ENCODE results near the gene CLN5. TPM values are rescaled to one million over a fixed set of nuclear protein-coding genes. Genes with fewer than 3 reads are reported as not detected.

The CLN5 gene
- total and polyA plus RNA-seq, 2 of the 4 experiments (the other 2 are of a cell fraction), result 11.3 to 15.1 TPM

DNA sequence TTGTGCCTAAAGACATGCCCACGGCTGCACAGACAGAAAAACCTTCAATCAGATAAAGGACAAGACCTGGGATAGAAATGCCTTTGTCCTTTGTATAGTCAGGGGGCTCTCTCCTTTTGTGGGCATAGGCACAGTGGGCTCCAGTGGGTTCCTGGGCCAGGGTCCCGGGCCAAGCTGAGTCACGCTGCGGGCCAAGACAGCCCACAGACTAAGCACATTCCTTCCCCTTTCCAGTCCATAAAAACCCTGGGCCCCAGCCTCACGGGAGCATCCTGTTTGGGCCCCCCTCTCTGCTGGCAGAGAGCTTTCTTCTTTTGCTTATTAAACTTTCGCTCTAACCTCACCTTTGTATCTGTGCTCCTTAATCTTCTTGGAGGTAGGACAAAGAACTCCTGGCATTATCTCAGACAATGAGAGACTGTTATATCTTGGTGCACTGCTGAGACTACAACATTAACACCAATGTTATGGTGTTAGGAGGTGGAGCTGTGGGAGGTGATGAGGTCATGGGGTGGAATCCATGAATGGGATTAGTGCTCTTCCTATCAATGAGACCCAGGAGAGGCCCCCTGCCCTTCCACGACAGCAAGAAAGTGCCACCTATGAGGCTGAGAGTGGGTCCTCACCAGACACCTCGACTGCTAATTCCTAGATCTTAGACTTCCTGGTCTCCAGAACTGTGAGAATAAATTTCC is 55.9 kb downstream of the CLN5 start:
- no peak overlapping the region for H3K4ac ChIP-seq (ENCODE audit: low read depth, low read length)
- no CpG with 5 or more reads among the region's 8 CpGs for WGBS, 2 experiments (ENCODE audit: extremely low coverage in 2 of 2, insufficient read length in 1 of 2)
- H3K23ac ChIP-seq (ENCODE audit: low read depth, low read length), result no peak overlapping the region
- TF ChIP-seq RCOR1 (IDR thresholded peaks at IDR 0.05; ENCODE audit: insufficient replicate concordance, low read length), result no peak
- no peak for TF ChIP-seq RFX5 (IDR thresholded peaks at IDR 0.05; ENCODE audit: low read depth, low read length)
- TF ChIP-seq FOS (IDR thresholded peaks at IDR 0.05; ENCODE audit: low read depth, low read length), result no peak
- TF ChIP-seq MXI1 (IDR thresholded peaks at IDR 0.05; ENCODE audit: borderline replicate concordance, low read depth, low read length), result no peak
- no peak for TF ChIP-seq RAD21 (IDR thresholded peaks at IDR 0.05; ENCODE audit: low read length)
- no peaks in the 10 kb centered on the region for H3K27me3 ChIP-seq (ENCODE audit: control insufficient read depth, insufficient read depth, low read length)
- H4K5ac ChIP-seq (ENCODE audit: low read depth, low read length), result no peak overlapping the region
- H2AK5ac ChIP-seq (ENCODE audit: low read depth, low read length), result no peak overlapping the region
- dilution Hi-C loops (cut with HindIII; ENCODE audit: low sequenced_read_pairs, unreplicated experiment), result no loop called here
- H3K4me3 ChIP-seq (ENCODE audit: insufficient read depth, low read depth, low read length), result no peak overlapping the region
- no peak overlapping the region for H3K56ac ChIP-seq (ENCODE audit: extremely low read depth, insufficient read depth, low read length)
- CTCF ChIA-PET, result no interaction called here
- H3K9ac ChIP-seq (ENCODE audit: low read depth, low read length), result no peak overlapping the region
- ATAC-seq (ENCODE audit: low read depth) (no peak), DNase-seq (no peak)
- H2BK15ac ChIP-seq (ENCODE audit: low read depth, low read length), result no peak overlapping the region
- no peak overlapping the region for H2BK5ac ChIP-seq (ENCODE audit: low read depth, low read length, poor library complexity, severe bottlenecking)
- H3K18ac ChIP-seq (ENCODE audit: low read depth, low read length), result no peak overlapping the region
- BruUV-seq (replicated peaks), result no TSS peak
- intact Hi-C loops (cut with micrococcal nuclease), result no loop called here
- H3K14ac ChIP-seq (replicated peaks; ENCODE audit: low read depth, low read length), result no peak overlapping the region
- no peak overlapping the region for H2AK9ac ChIP-seq (replicated peaks; ENCODE audit: low read depth, low read length, poor library complexity)
- H3K27ac ChIP-seq (ENCODE audit: insufficient read depth, low read length), result no peak overlapping the region
- no peaks in the 10 kb centered on the region for H3K79me1 ChIP-seq (ENCODE audit: low read depth in 1 of 2, low read length in 2 of 2)
- in situ Hi-C loops (cut with MboI; ENCODE audit: low sequenced_read_pairs), result no loop called here
- H3K4me1 ChIP-seq (ENCODE audit: control insufficient read depth, insufficient read depth, low read length), result no peaks in the 10 kb centered on the region
- no peak overlapping the region for H4K91ac ChIP-seq (ENCODE audit: insufficient read depth, low read depth, low read length)
- H4K20me1 ChIP-seq (ENCODE audit: insufficient read depth, low read length), result no peaks in the 10 kb centered on the region
- H2BK120ac ChIP-seq (ENCODE audit: low read depth, low read length), result no peak overlapping the region
- no peaks in the 10 kb centered on the region for H3K9me3 ChIP-seq (ENCODE audit: control insufficient read depth, insufficient read depth, low read length)
- no peaks in the 10 kb centered on the region for H3K9me1 ChIP-seq (ENCODE audit: insufficient read depth, low read length)
- no peak overlapping the region for H3K4me2 ChIP-seq (ENCODE audit: low read depth, low read length)
- H4K8ac ChIP-seq (ENCODE audit: low read depth in 2 of 2, low read length in 2 of 2), result no peak overlapping the region
- no peak overlapping the region for H2BK20ac ChIP-seq (ENCODE audit: low read depth, low read length)
- no peak overlapping the region for H2AFZ ChIP-seq (replicated peaks; ENCODE audit: low read length, poor library complexity)
- H3K36me3 ChIP-seq (ENCODE audit: control insufficient read depth, insufficient read depth, low read length), result peaks cover 24% of the 10 kb centered on the region
- POLR2A ChIA-PET (ENCODE audit: unreplicated experiment), result no interaction called here
